Measurements from ENCODE around the gene TIPARP.

TIPARP gene

DNA sequence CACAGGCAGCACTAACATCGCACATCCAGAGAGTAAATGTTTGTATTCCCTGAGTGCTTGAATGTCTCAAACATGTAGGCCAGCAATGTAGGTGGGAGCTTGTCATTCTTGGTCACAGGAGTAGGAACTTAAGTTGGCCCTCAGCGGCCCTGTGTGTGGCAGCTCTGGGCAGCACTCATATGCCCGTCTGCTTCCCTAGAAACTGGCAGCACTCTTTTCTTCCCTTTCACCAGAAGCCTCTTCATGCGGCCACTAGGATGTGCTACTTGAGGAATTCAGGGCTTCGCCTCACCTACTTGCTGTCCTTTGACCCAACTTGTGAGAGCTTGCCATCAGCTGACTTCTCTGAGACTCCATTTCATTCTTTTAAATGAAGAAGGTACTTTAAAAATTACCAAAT lies 69.5 kb downstream of the TIPARP start:
- no peak for DNase-seq

- no peak for DNase-seq
Observed at GRCh38 chr3:156744631-156745030, 70.2 kb downstream of the TIPARP start.

DNA sequence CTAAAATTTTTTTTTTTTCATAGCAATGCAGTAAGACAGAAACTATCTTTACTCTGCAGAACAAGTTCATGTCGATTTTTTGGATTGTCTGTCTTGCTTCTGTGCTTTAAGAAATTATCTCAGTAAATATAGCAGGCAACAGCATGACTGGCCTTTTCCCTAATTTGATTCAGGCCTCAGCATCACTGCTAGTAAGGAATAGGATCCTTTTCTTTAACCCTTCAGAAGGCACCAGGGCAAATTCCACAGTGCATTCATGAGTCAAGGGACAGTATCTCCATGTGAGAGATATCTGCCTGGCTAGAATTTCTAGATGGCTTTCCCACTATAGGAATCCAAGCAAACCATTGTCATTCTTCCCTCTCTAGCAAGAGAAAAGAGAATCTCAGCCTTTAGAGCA lies 71.4 kb downstream of the TIPARP start:
- no peak for DNase-seq

GRCh38 chr3:156747046-156747445 lies 72.7 kb downstream of the TIPARP start:
- no peak for DNase-seq

DNA sequence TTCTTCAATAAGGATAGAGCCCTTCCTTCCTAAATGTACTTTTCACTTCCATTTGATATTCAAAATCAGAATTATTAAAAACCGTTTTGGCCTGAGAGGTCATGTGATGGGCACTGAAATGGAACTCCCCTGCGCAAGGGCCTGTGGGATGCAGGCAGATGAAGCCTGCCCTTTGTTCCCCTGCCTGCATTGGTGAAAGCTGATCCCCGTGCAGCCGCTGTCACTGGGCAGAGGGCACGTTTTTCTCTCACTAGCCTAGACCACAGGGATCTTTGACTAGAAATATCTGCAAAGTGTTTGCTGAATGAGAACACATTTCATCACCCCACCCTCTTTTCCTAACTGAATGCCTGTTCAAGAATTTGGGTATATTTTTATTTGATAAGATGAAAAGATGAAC lies 74.9 kb downstream of the TIPARP start:
- no peak for DNase-seq

DNA sequence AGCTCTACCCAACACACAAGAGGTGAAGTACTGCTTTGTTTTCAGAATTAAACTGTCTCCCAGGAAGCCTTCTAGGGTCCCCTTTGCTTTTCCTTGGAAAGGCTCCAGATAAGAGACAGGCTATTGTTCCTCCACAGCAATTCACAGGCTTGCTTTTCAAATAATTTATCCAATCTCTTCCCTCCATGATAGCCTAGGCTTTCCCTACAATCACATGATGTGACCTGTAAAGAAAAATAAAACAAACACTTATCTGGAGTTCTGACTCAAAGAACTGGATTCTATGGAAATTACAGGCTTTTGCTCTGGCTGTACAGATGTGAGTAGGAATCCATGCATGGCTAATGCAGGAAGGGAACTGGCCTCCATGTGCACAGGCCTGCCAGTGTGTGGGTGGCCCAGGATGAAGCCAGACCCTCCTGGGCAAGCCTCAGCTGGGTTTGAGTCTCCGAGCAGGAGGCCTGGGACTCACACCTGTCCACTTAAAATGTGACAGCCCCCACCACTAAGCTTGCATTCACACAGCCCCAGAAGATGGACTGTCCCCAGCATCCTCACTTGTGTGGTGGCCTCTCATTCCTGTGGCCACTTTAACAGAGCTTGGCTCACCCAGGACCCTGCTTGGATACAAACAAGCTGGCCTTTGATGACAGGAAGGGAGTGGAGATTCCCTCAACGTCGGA lies 75.9 kb downstream of the TIPARP start:
- no peak for DNase-seq

- no peak for DNase-seq
Observed at GRCh38 chr3:156750874-156751245, 76.5 kb downstream of the TIPARP start.

DNA sequence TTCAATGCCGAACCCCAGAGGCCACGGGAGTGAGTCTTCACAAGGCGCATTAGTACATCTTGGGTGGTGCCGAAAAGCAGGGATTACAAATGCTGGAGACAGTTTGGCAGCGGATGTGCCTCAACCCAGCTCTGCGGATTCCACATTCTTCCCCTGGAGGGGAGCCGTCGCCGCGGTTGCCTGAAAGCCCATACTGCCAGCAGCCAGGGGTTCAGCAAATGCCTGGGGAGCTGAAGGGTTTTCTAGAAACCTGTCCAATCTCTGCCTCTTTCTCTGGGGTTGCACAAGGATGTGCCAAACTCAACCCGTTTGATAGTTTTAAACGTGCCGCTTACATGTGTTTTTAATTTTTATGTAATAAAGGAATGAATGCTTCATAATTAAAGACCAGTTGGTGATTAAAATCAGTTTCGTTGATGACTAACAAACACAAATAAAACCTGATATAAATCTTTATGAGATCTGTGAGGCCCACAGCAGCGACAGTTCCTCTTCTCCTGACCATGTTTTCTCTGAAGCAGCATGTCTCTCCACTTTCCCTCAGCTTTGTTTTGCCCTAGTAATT lies 77.2 kb downstream of the TIPARP start:
- DNase-seq: no peak
